Measurements from ENCODE around the gene CDH4. TPM values are rescaled to one million over a fixed set of nuclear protein-coding genes. Genes with fewer than 3 reads are reported as not detected.
"Not testable (repeated sequence)": the region's sequence is repeated elsewhere in the genome, so short reads cannot be mapped to it uniquely, and the experiment has no call there.

Gene CDH4
- polyA plus RNA-seq, 4 donors, result 0.09 to 4.1 (median 0.25) TPM

- no peaks in the 10 kb centered on the region for H3K36me3 ChIP-seq (ENCODE audit: control insufficient read depth in 3 of 3, insufficient read depth in 2 of 3, low read depth in 1 of 3, low read length in 3 of 3)
- DNase-seq (no peak), FAIRE-seq (no peak)
- H3K27me3 ChIP-seq (ENCODE audit: control insufficient read depth in 3 of 3, insufficient read depth in 3 of 3, low read length in 3 of 3), result no peaks in the 10 kb centered on the region
- H3K4me3 ChIP-seq (ENCODE audit: low read depth in 1 of 3, low read length in 3 of 3), result no peak overlapping the region
- 77 to 91% (median 87%) methylated on average over 19 of the region's 19 CpGs for WGBS, 3 donors
- H3K4me1 ChIP-seq (ENCODE audit: control insufficient read depth in 3 of 3, insufficient read depth in 2 of 3, low read depth in 1 of 3, low read length in 2 of 3), result no peaks in the 10 kb centered on the region
- H3K9me3 ChIP-seq (ENCODE audit: control insufficient read depth in 2 of 2, insufficient read depth in 1 of 2, low read depth in 1 of 2, low read length in 1 of 2), result no peaks in the 10 kb centered on the region
- no peak overlapping the region for H3K27ac ChIP-seq (ENCODE audit: low read depth in 1 of 3, low read length in 2 of 3)
Observed at GRCh38 chr20:61396262-61396848, 144.3 kb downstream of the CDH4 start.

GRCh38 chr20:61397146-61397545, 145.1 kb downstream of the CDH4 start:
- WGBS, 3 donors, result 88 to 95% (median 90%) methylated on average over 13 of the region's 13 CpGs
- H3K4me3 ChIP-seq (ENCODE audit: low read depth in 1 of 3, low read length in 3 of 3), result no peak overlapping the region
- H3K9me3 ChIP-seq (ENCODE audit: control insufficient read depth in 2 of 2, insufficient read depth in 1 of 2, low read depth in 1 of 2, low read length in 1 of 2), result no peaks in the 10 kb centered on the region
- FAIRE-seq (no peak), DNase-seq (no peak)
- H3K27me3 ChIP-seq (ENCODE audit: control insufficient read depth in 3 of 3, insufficient read depth in 3 of 3, low read length in 3 of 3), result no peaks in the 10 kb centered on the region
- no peaks in the 10 kb centered on the region for H3K36me3 ChIP-seq (ENCODE audit: control insufficient read depth in 3 of 3, insufficient read depth in 2 of 3, low read depth in 1 of 3, low read length in 3 of 3)
- no peaks in the 10 kb centered on the region for H3K4me1 ChIP-seq (ENCODE audit: control insufficient read depth in 3 of 3, insufficient read depth in 2 of 3, low read depth in 1 of 3, low read length in 2 of 3)
- H3K27ac ChIP-seq (ENCODE audit: low read depth in 1 of 3, low read length in 2 of 3), result no peak overlapping the region

GRCh38 chr20:61397790-61398189, 145.7 kb downstream of the CDH4 start:
- WGBS, 3 donors, result 81 to 85% (median 85%) methylated on average over 12 of the region's 12 CpGs
- Histone ChIP-seq H3K4me1 (ENCODE audit: control insufficient read depth in 3 of 3, insufficient read depth in 2 of 3, low read depth in 1 of 3, low read length in 2 of 3) (no peaks in the 10 kb centered on the region), H3K9me3 (ENCODE audit: control insufficient read depth in 2 of 2, insufficient read depth in 1 of 2, low read depth in 1 of 2, low read length in 1 of 2) (no peaks in the 10 kb centered on the region), H3K4me3 (ENCODE audit: low read depth in 1 of 3, low read length in 3 of 3) (no peak overlapping the region), H3K36me3 (ENCODE audit: control insufficient read depth in 3 of 3, insufficient read depth in 2 of 3, low read depth in 1 of 3, low read length in 3 of 3) (no peaks in the 10 kb centered on the region), H3K27me3 (ENCODE audit: control insufficient read depth in 3 of 3, insufficient read depth in 3 of 3, low read length in 3 of 3) (no peaks in the 10 kb centered on the region), H3K27ac (ENCODE audit: low read depth in 1 of 3, low read length in 2 of 3) (no peak overlapping the region)
- FAIRE-seq, result no peak
- no peak for DNase-seq

- DNase-seq (no peak), FAIRE-seq (no peak)
- H3K36me3 ChIP-seq (ENCODE audit: control insufficient read depth in 3 of 3, insufficient read depth in 2 of 3, low read depth in 1 of 3, low read length in 3 of 3), result no peaks in the 10 kb centered on the region
- H3K9me3 ChIP-seq (ENCODE audit: control insufficient read depth in 2 of 2, insufficient read depth in 1 of 2, low read depth in 1 of 2, low read length in 1 of 2), result no peaks in the 10 kb centered on the region
- no peak overlapping the region for H3K4me3 ChIP-seq (ENCODE audit: low read depth in 1 of 3, low read length in 3 of 3)
- H3K27me3 ChIP-seq (ENCODE audit: control insufficient read depth in 3 of 3, insufficient read depth in 3 of 3, low read length in 3 of 3), result no peaks in the 10 kb centered on the region
- 75 to 91% (median 79%) methylated on average over 6 to 7 of the region's 7 CpGs for WGBS, 3 donors
- no peaks in the 10 kb centered on the region for H3K4me1 ChIP-seq (ENCODE audit: control insufficient read depth in 3 of 3, insufficient read depth in 2 of 3, low read depth in 1 of 3, low read length in 2 of 3)
- H3K27ac ChIP-seq (ENCODE audit: low read depth in 1 of 3, low read length in 2 of 3), result no peak overlapping the region
Observed at GRCh38 chr20:61399433-61399832, 147.4 kb downstream of the CDH4 start.

- H3K27ac ChIP-seq (ENCODE audit: low read depth in 1 of 3, low read length in 2 of 3), result no peak overlapping the region
- FAIRE-seq (no peak), DNase-seq (no peak)
- no peaks in the 10 kb centered on the region for H3K36me3 ChIP-seq (ENCODE audit: control insufficient read depth in 3 of 3, insufficient read depth in 2 of 3, low read depth in 1 of 3, low read length in 3 of 3)
- no peaks in the 10 kb centered on the region for H3K4me1 ChIP-seq (ENCODE audit: control insufficient read depth in 3 of 3, insufficient read depth in 2 of 3, low read depth in 1 of 3, low read length in 2 of 3)
- H3K27me3 ChIP-seq (ENCODE audit: control insufficient read depth in 3 of 3, insufficient read depth in 3 of 3, low read length in 3 of 3), result no peaks in the 10 kb centered on the region
- 79 to 92% (median 83%) methylated on average over 8 of the region's 8 CpGs for WGBS, 3 donors
- H3K9me3 ChIP-seq (ENCODE audit: control insufficient read depth in 2 of 2, insufficient read depth in 1 of 2, low read depth in 1 of 2, low read length in 1 of 2), result no peaks in the 10 kb centered on the region
- H3K4me3 ChIP-seq (ENCODE audit: low read depth in 1 of 3, low read length in 3 of 3), result no peak overlapping the region
Observed at GRCh38 chr20:61400499-61400898, 148.4 kb downstream of the CDH4 start.

GRCh38 chr20:61404303-61404702, 152.2 kb downstream of the CDH4 start:
- H3K27ac ChIP-seq (ENCODE audit: low read depth in 1 of 3, low read length in 2 of 3), result no peak overlapping the region
- no peaks in the 10 kb centered on the region for H3K4me1 ChIP-seq (ENCODE audit: control insufficient read depth in 3 of 3, insufficient read depth in 2 of 3, low read depth in 1 of 3, low read length in 2 of 3)
- FAIRE-seq (no peak), DNase-seq (no peak)
- no peak overlapping the region for H3K4me3 ChIP-seq (ENCODE audit: low read depth in 1 of 3, low read length in 3 of 3)
- H3K27me3 ChIP-seq (ENCODE audit: control insufficient read depth in 3 of 3, insufficient read depth in 3 of 3, low read length in 3 of 3), result no peaks in the 10 kb centered on the region
- H3K36me3 ChIP-seq (ENCODE audit: control insufficient read depth in 3 of 3, insufficient read depth in 2 of 3, low read depth in 1 of 3, low read length in 3 of 3), result no peaks in the 10 kb centered on the region
- no peaks in the 10 kb centered on the region for H3K9me3 ChIP-seq (ENCODE audit: control insufficient read depth in 2 of 2, insufficient read depth in 1 of 2, low read depth in 1 of 2, low read length in 1 of 2)
- 83 to 88% (median 85%) methylated on average over 11 of the region's 11 CpGs for WGBS, 3 donors

- Histone ChIP-seq H3K4me3 (ENCODE audit: low read depth in 1 of 3, low read length in 3 of 3) (no peak overlapping the region), H3K4me1 (ENCODE audit: control insufficient read depth in 3 of 3, insufficient read depth in 2 of 3, low read depth in 1 of 3, low read length in 2 of 3) (no peaks in the 10 kb centered on the region), H3K36me3 (ENCODE audit: control insufficient read depth in 3 of 3, insufficient read depth in 2 of 3, low read depth in 1 of 3, low read length in 3 of 3) (no peaks in the 10 kb centered on the region), H3K27me3 (ENCODE audit: control insufficient read depth in 3 of 3, insufficient read depth in 3 of 3, low read length in 3 of 3) (no peaks in the 10 kb centered on the region), H3K27ac (ENCODE audit: low read depth in 1 of 3, low read length in 2 of 3) (no peak overlapping the region), H3K9me3 (ENCODE audit: control insufficient read depth in 2 of 2, insufficient read depth in 1 of 2, low read depth in 1 of 2, low read length in 1 of 2) (no peaks in the 10 kb centered on the region)
- FAIRE-seq, result no peak
- 91 to 93% (median 92%) methylated on average over 14 of the region's 14 CpGs for WGBS, 3 donors
- DNase-seq, result no peak
Observed at GRCh38 chr20:61405007-61405406, 152.9 kb downstream of the CDH4 start.

- H3K9me3 ChIP-seq (ENCODE audit: control insufficient read depth in 2 of 2, insufficient read depth in 1 of 2, low read depth in 1 of 2, low read length in 1 of 2); DNase-seq; H3K27me3 ChIP-seq (ENCODE audit: control insufficient read depth in 3 of 3, insufficient read depth in 3 of 3, low read length in 3 of 3); H3K27ac ChIP-seq (ENCODE audit: low read depth in 1 of 3, low read length in 2 of 3); H3K4me3 ChIP-seq (ENCODE audit: low read depth in 1 of 3, low read length in 3 of 3); FAIRE-seq; H3K4me1 ChIP-seq (ENCODE audit: control insufficient read depth in 3 of 3, insufficient read depth in 2 of 3, low read depth in 1 of 3, low read length in 2 of 3); H3K36me3 ChIP-seq (ENCODE audit: control insufficient read depth in 3 of 3, insufficient read depth in 2 of 3, low read depth in 1 of 3, low read length in 3 of 3): not testable (repeated sequence)
- 95 to 98% (median 95%) methylated on average over 8 of the region's 8 CpGs for whole genome bisulfite sequencing, 3 donors
Observed at GRCh38 chr20:61406773-61407172, 154.7 kb downstream of the CDH4 start.

- Histone ChIP-seq H3K4me3 (ENCODE audit: low read depth in 1 of 3, low read length in 3 of 3) (no peak overlapping the region), H3K27ac (ENCODE audit: low read depth in 1 of 3, low read length in 2 of 3) (no peak overlapping the region), H3K4me1 (ENCODE audit: control insufficient read depth in 3 of 3, insufficient read depth in 2 of 3, low read depth in 1 of 3, low read length in 2 of 3) (no peaks in the 10 kb centered on the region), H3K27me3 (ENCODE audit: control insufficient read depth in 3 of 3, insufficient read depth in 3 of 3, low read length in 3 of 3) (no peaks in the 10 kb centered on the region), H3K36me3 (ENCODE audit: control insufficient read depth in 3 of 3, insufficient read depth in 2 of 3, low read depth in 1 of 3, low read length in 3 of 3) (no peaks in the 10 kb centered on the region), H3K9me3 (ENCODE audit: control insufficient read depth in 2 of 2, insufficient read depth in 1 of 2, low read depth in 1 of 2, low read length in 1 of 2) (no peaks in the 10 kb centered on the region)
- no peak for FAIRE-seq
- DNase-seq, result no peak
- 75 to 85% (median 75%) methylated on average over 6 of the region's 6 CpGs for WGBS, 3 donors
Observed at GRCh38 chr20:61407561-61407960, 155.5 kb downstream of the CDH4 start.
